SH-SY5Y (cell line): Measurements from ENCODE around the gene MYO3A.

Experiments
- GATA2 ChIP-seq: IDR thresholded peaks from 2 replicates; pipeline ENCODE4 v1.6.1; 2011; ENCODE audit warnings: mild to moderate bottlenecking, low read depth, low read length
- GATA3 ChIP-seq: IDR thresholded peaks from 2 replicates; pipeline ENCODE4 v1.6.1; 2011; ENCODE audit warnings: low read depth, mild to moderate bottlenecking, low read length, moderate library complexity

DNA sequence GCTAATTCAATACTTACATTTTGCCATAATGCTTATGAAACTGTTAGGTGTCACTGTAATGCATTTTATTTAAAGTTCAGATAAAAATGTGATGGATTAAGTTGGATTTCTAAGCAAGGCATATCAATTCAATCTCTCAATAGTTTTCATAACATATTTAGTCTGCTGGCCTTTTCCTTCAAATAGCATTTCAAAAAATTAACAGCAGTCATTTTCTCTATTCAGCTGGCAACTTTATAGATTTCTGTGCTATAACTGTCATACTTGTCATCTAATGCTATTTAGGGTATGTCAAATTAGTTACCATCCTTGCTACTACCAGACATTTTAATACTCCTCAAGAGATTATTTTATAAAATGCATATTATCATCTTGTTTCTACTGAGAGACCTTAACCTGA is 286.9 kb downstream of the MYO3A start:
- TF ChIP-seq GATA3 (no peak), GATA2 (no peak)
